ENCODE data around the gene CERS5.

CERS5 gene

DNA sequence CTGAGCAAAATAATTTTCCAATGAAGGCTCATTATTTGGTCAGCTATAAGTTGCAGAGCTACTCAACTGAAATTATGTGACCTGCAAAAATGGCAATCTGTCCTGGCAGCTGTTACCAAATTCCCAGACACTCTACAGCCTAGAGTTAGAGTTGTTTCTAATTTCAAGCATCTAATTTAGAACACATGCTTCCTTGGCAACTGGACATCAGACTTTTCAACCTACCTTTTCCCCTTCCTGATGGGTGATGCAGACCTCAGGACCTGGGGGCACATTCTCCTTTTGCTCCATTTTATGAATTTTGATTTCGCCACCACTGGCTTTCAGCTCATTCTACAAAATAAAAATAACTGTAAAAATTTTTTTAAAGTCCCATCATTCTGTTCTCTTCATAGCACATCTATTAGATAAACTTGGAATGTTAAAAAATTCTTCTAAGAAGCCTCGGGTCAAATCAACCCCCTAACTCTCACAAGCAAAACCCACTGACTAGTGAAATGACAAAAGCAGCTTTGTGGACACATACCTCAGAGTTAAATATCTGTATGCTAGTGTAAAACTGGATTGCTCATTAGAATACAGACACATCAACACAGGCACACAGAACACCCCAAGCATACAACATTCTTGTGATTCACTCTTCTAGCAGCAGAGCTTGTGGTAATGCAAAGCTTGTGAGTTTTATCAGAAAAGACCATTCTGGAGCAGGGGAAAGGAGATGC, 33.5 kb upstream of the CERS5 start:
- H3K4me1 ChIP-seq: no peaks in the 10 kb centered on the region
- no peak overlapping the region for H3K9ac ChIP-seq
- TF ChIP-seq Cebpa-rat (IDR thresholded peaks at IDR 0.05): no peak
- no peaks in the 10 kb centered on the region for H3K9me3 ChIP-seq
- no peaks in the 10 kb centered on the region for H3K27me3 ChIP-seq
- H3K4me2 ChIP-seq: no peak overlapping the region
- no peak overlapping the region for H3K27ac ChIP-seq
- peaks cover 34% of the 10 kb centered on the region for H3K36me3 ChIP-seq
- H4K20me1 ChIP-seq: no peaks in the 10 kb centered on the region
- H3K4me3 ChIP-seq: no peak overlapping the region

DNA sequence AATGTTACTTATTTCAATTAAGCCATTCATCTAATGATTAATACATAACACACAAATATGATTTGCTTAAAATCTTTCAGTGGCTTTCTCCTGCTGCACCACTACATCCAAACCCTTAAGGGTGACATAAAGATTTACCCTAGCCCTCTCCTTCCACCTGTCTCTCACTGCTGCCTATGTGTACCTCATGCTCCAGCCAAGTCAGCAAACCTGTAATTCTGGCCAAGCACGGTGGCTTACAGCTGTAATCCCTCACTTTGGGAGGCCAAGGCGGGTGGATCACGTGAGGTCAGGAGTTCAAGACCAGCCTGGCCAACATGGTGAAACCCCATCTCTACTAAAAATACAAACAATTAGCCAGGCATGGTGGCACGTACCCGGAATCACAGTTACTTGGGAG, 31.7 kb upstream of the CERS5 start:
- TF ChIP-seq Cebpa-rat (IDR thresholded peaks at IDR 0.05): no peak
- H3K4me3 ChIP-seq: no peak overlapping the region
- peaks cover 27% of the 10 kb centered on the region; the same call in 1 of the 2 replicates for H3K36me3 ChIP-seq

GRCh38 chr12:50197297-50197727, 30.1 kb upstream of the CERS5 start:
- Histone ChIP-seq H3K36me3 (peaks cover 21% of the 10 kb centered on the region; the same call in 1 of the 2 replicates), H3K9me3 (no peaks in the 10 kb centered on the region), H4K20me1 (no peaks in the 10 kb centered on the region), H3K27ac (no peak overlapping the region), H3K4me1 (no peaks in the 10 kb centered on the region), H3K9ac (no peak overlapping the region), H3K4me3 (no peak overlapping the region), H3K27me3 (no peaks in the 10 kb centered on the region), H3K4me2 (no peak overlapping the region)
- no peak for TF ChIP-seq Cebpa-rat (IDR thresholded peaks at IDR 0.05)

More for the DNA sequence above, 31.7 kb upstream of the CERS5 start:
- Histone ChIP-seq H4K20me1 (no peaks in the 10 kb centered on the region), H3K9me3 (no peaks in the 10 kb centered on the region), H3K9ac (no peak overlapping the region), H3K4me2 (no peak overlapping the region), H3K4me1 (no peaks in the 10 kb centered on the region), H3K27me3 (no peaks in the 10 kb centered on the region), H3K27ac (no peak overlapping the region)

DNA sequence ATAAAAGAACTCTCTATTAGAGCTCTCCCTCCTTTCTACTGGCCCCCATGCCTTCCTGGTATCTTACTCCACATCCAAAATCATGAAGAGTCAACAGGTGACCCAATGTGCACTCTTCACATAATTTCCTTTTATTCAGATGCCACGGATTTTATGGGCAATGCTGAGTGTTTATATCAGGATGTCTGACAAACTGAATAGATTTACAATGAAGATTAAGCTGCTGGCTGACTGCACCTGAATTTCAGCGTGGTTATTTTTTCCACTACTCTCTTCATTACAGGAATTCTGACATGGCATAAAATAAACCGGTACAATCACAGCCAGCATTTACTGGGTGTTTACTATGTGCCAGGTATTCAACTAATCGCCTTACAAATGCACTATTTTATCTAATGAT, 29.4 kb upstream of the CERS5 start:
- H3K9me3 ChIP-seq: no peaks in the 10 kb centered on the region
- H3K9ac ChIP-seq: no peak overlapping the region
- no peak overlapping the region for H3K4me2 ChIP-seq
- peaks cover 23% of the 10 kb centered on the region; the same call in 1 of the 2 replicates for H3K36me3 ChIP-seq
- no peak for TF ChIP-seq Cebpa-rat (IDR thresholded peaks at IDR 0.05)
- no peaks in the 10 kb centered on the region for H3K27me3 ChIP-seq
- H4K20me1 ChIP-seq: no peaks in the 10 kb centered on the region
- H3K4me1 ChIP-seq: no peaks in the 10 kb centered on the region
- H3K4me3 ChIP-seq: no peak overlapping the region
- H3K27ac ChIP-seq: no peak overlapping the region

DNA sequence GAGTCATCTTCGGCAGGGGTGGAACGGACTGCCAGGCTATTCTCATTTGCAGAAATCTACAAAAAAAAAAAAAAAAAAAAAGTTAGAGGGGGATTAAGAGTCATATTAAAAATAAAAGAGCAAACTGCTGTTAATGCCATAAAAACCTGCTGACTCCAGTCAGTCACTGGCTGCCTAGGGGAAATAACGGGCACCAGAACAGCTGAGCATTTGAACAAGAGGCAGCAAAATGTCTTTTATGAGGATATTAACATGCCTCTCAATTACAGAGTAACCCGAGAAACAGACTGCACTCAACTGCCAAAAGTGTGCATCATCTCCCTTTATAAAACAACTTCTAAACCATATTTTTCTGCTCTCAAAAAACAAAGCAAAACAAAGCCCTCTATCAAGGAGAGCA, 28.7 kb upstream of the CERS5 start:
- H3K36me3 ChIP-seq: peaks cover 23% of the 10 kb centered on the region; the same call in 1 of the 2 replicates
- H3K9me3 ChIP-seq: no peaks in the 10 kb centered on the region
- H3K27me3 ChIP-seq: no peaks in the 10 kb centered on the region
- TF ChIP-seq Cebpa-rat (IDR thresholded peaks at IDR 0.05): no peak
- no peak overlapping the region for H3K4me2 ChIP-seq
- H3K9ac ChIP-seq: no peak overlapping the region
- no peaks in the 10 kb centered on the region for H3K4me1 ChIP-seq
- no peaks in the 10 kb centered on the region for H4K20me1 ChIP-seq
- no peak overlapping the region for H3K27ac ChIP-seq
- no peak overlapping the region for H3K4me3 ChIP-seq

DNA sequence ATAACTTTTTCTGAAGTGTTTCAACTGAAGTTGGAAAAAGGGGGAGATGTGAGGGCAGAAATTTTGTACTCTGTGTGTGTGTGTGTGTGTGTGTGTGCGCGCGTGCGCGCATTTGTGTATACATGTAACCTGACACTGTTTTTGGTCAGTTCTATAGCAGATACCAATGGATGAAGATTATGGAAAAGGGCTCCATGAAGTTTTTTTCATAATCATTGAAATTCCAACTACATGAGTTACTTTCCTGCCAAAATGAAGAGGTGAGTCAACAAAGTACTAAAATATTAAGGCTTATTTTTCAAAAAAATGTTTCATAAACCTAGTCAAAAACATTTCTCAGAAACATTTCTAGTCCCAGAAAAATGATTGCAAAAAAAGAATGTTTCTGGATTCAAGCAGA, 25.7 kb upstream of the CERS5 start:
- Histone ChIP-seq H3K4me3 (no peak overlapping the region), H4K20me1 (no peaks in the 10 kb centered on the region), H3K27ac (no peak overlapping the region), H3K9me3 (no peaks in the 10 kb centered on the region), H3K27me3 (no peaks in the 10 kb centered on the region), H3K4me1 (no peaks in the 10 kb centered on the region), H3K9ac (no peak overlapping the region), H3K36me3 (peaks cover 3% of the 10 kb centered on the region; the same call in 1 of the 2 replicates), H3K4me2 (no peak overlapping the region)
- TF ChIP-seq Cebpa-rat (IDR thresholded peaks at IDR 0.05): no peak

DNA sequence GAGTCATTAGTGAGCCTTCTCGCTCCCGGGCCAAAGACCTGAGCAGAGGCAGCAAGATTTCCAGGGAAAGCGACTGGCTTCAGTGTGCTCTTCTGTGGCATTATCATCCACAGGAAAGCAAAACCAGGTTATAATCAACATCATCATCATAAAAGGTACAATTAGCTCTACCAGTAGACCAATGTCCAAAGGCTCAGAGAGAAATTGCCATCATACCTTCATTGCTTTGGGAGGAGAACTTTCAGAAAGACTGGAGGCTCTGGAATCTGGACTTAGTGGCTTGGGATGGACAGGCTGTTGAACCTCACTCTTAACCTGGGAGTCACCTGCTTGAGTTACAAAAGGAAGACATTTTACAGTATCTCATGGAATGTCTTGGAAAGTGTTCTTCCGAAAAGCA, 25.1 kb upstream of the CERS5 start:
- Histone ChIP-seq H3K9ac (no peak overlapping the region), H3K36me3 (peaks cover 3% of the 10 kb centered on the region; the same call in 1 of the 2 replicates), H3K27ac (no peak overlapping the region), H4K20me1 (no peaks in the 10 kb centered on the region), H3K4me3 (no peak overlapping the region), H3K9me3 (no peaks in the 10 kb centered on the region), H3K4me2 (no peak overlapping the region), H3K27me3 (no peaks in the 10 kb centered on the region), H3K4me1 (no peaks in the 10 kb centered on the region)
- no peak for TF ChIP-seq Cebpa-rat (IDR thresholded peaks at IDR 0.05)

DNA sequence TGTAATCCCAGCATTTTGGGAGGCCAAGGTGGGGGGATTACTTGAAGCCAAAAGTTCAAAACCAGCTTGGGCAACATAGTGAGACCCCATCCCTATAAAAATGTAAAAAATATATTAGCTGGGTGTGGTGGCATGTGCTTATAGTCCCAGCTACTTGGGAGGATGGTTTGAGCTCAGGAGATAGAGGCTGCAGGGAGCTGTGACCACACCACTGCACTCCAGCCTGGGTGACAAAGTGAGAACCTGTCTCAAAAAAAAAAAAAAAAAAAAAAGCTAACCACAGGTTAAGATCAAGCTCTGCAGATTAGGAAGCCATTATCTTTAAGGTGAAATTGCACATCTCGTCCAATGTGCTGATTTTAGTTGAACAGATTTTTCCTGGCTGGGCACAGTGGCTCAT, 23.7 kb upstream of the CERS5 start:
- no peak overlapping the region for H3K27ac ChIP-seq
- H4K20me1 ChIP-seq: no peaks in the 10 kb centered on the region
- no peak overlapping the region for H3K4me2 ChIP-seq
- no peaks in the 10 kb centered on the region for H3K27me3 ChIP-seq
- H3K9me3 ChIP-seq: no peaks in the 10 kb centered on the region
- no peaks in the 10 kb centered on the region for H3K4me1 ChIP-seq
- H3K9ac ChIP-seq: no peak overlapping the region
- no peak overlapping the region for H3K4me3 ChIP-seq
- H3K36me3 ChIP-seq: peaks cover 3% of the 10 kb centered on the region; the same call in 1 of the 2 replicates
- no peak for TF ChIP-seq Cebpa-rat (IDR thresholded peaks at IDR 0.05)

DNA sequence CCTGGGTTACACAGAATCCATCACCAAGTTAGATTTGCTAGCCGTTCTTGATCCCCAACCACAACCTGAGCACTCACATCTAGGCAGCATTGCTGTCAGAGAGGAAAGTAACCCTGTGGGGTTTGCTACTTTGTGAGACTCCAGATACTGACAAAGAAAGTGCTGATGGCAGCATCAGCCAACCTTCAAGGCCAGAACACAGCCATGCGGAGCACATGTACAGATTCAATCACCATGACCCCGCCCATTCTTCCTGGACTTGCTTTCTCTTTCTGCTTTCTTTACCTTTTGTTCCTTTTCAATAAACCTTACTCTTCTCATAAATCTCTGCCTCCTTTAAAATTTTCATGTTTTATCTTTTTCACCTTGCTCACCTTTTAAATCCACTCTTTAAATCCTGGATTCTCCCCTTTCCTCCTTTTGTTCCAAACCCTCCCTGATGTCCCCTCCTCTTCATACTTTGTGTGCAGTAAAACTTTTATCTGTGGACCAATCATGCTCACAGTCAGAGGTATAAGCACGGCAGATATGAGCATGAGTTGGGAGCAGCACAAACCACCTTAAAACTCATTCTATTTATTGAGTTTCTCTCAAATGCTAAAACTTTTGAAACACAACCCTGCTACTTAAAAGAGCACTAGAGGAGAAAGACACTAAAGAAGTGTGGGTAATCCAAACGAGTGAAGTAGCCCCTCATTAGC, 21.9 kb upstream of the CERS5 start:
- H3K9me3 ChIP-seq: no peaks in the 10 kb centered on the region
- peaks cover 3% of the 10 kb centered on the region; the same call in 1 of the 2 replicates for H3K36me3 ChIP-seq
- H3K27me3 ChIP-seq: no peaks in the 10 kb centered on the region
- peaks cover 4% of the 10 kb centered on the region for H3K4me1 ChIP-seq
- no peak overlapping the region for H3K4me2 ChIP-seq
- TF ChIP-seq Cebpa-rat (IDR thresholded peaks at IDR 0.05): no peak
- H4K20me1 ChIP-seq: no peaks in the 10 kb centered on the region
- H3K27ac ChIP-seq: no peak overlapping the region
- no peak overlapping the region for H3K9ac ChIP-seq
- no peak overlapping the region for H3K4me3 ChIP-seq

DNA sequence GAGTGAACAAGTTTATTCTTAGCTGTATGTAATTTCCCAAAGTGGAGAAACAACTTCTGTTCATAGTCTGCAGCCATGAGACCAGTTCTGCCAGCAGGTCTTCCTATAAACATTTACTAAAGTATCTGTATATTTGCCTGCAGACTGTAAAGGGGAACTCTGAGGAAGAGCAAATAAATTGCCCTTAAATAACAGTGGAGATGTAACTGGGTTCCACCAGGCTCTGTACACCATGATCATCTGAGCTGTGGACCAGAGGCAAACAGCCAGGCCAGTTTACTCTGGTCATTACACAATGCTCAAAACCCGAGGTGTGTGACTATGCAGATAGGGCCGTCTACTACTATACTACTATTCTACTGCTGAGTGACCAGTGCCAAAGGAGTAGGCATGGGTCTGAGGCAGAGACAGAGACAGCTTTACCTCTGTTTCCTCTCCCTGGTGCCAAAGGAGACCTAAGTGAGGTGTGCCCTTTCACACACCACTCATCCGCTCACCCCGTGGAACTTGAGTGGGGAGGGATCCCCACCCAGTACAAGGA, 21.1 kb upstream of the CERS5 start:
- H3K9ac ChIP-seq: no peak overlapping the region
- no peak overlapping the region for H3K27ac ChIP-seq
- no peak overlapping the region for H3K4me2 ChIP-seq
- H3K36me3 ChIP-seq: peaks cover 3% of the 10 kb centered on the region; the same call in 1 of the 2 replicates
- TF ChIP-seq Cebpa-rat (IDR thresholded peaks at IDR 0.05): no peak
- H4K20me1 ChIP-seq: no peaks in the 10 kb centered on the region
- H3K9me3 ChIP-seq: no peaks in the 10 kb centered on the region
- H3K4me3 ChIP-seq: no peak overlapping the region
- H3K4me1 ChIP-seq: peaks cover 11% of the 10 kb centered on the region
- no peaks in the 10 kb centered on the region for H3K27me3 ChIP-seq
